GM18868 (cell line): ENCODE measurements around the gene IL17RB.
A peak's percentile ranks its signal among the peaks of the same experiment; 100 is the strongest.

ENCODE experiments used
- ATAC-seq: cut with Tn5 transposase; IDR thresholded peaks from one replicate; pipeline ENCODE4 v1.9.1; 2021; ENCODE audit warnings: mild to moderate bottlenecking, moderate library complexity; ENCODE audit not compliant: unreplicated experiment

IL17RB gene

GRCh38 chr3:53858096-53858741 is 11.9 kb downstream of the IL17RB start:
- ATAC-seq: no peak

- ATAC-seq: no peak
These were observed 12.8 kb downstream of the IL17RB start for GRCh38 chr3:53859178-53859577.

GRCh38 chr3:53860196-53860595 is 13.8 kb downstream of the IL17RB start:
- ATAC-seq: no peak

- no peak for ATAC-seq
These were observed 15.9 kb downstream of the IL17RB start for GRCh38 chr3:53862241-53862640.

GRCh38 chr3:53863145-53863544 is 16.8 kb downstream of the IL17RB start:
- no peak for ATAC-seq

GRCh38 chr3:53865732-53866499 is 19.5 kb downstream of the IL17RB start:
- no peak for ATAC-seq

- no peak for ATAC-seq
These were observed 34.3 kb downstream of the IL17RB start for GRCh38 chr3:53880396-53881345.

GRCh38 chr3:53881691-53882593 is 35.6 kb downstream of the IL17RB start, which contains the start of gene ACTR8:
Gene ACTR8 (minus strand): TSS chr3:53882152. CDS start chr3:53882101, 51 bp downstream.
- ATAC-seq: peak; percentile 86

- no peak for ATAC-seq
These were observed 36.6 kb downstream of the IL17RB start for GRCh38 chr3:53883008-53883407.

GRCh38 chr3:53884623-53885022 is 38.3 kb downstream of the IL17RB start:
- no peak for ATAC-seq

- ATAC-seq: peak; percentile 33
These were observed 38.9 kb downstream of the IL17RB start for GRCh38 chr3:53885239-53885638.

- ATAC-seq: no peak
These were observed 41.1 kb downstream of the IL17RB start for GRCh38 chr3:53887446-53887845.

- ATAC-seq: no peak
These were observed 41.9 kb downstream of the IL17RB start for GRCh38 chr3:53888232-53888631.

- ATAC-seq: no peak
These were observed 44.5 kb downstream of the IL17RB start for GRCh38 chr3:53890726-53891475.

GRCh38 chr3:53891497-53892285 is 45.3 kb downstream of the IL17RB start, which contains the start of gene SELENOK:
Gene SELENOK (minus strand): TSS chr3:53891859.
- peak; percentile 95 for ATAC-seq

GRCh38 chr3:53892286-53892637 is 45.9 kb downstream of the IL17RB start:
- ATAC-seq: no peak

- ATAC-seq: no peak
These were observed 53.4 kb downstream of the IL17RB start for GRCh38 chr3:53899750-53900149.

- no peak for ATAC-seq
These were observed 54.4 kb downstream of the IL17RB start for GRCh38 chr3:53900666-53901331.
